Right atrium auricular region (tissue), 2 donors: ENCODE measurements around the gene DPAGT1. TPM values are rescaled to one million over a fixed set of nuclear protein-coding genes. Genes with fewer than 3 reads are reported as not detected.
"Not testable (repeated sequence)": the region's sequence is repeated elsewhere in the genome, so short reads cannot be mapped to it uniquely, and the experiment has no call there.

Source experiments
- DNase-seq: peaks from one replicate; pipeline ENCODE4 v3.0.0-alpha.2; 2019; ENCODE audit warnings: low spot score
- H3K27ac ChIP-seq, 2 donors: fragments of 200-600 bp; sonication (generic); 1 replicate in 1 of 2; 2 replicates in 1 of 2; pipeline ENCODE4 v1.5.1; 2016 to 2019
- H3K27me3 ChIP-seq, 2 donors: fragments of 200-600 bp; sonication (generic); one replicate each; pipeline versions ENCODE4 v1.5.1 to v1.6.0; 2017 to 2019
- H3K36me3 ChIP-seq: fragments of 200-600 bp; sonication (generic); one replicate; pipeline ENCODE4 v1.5.1; 2016
- H3K4me1 ChIP-seq, 2 donors: fragments of 200-600 bp; sonication (generic); one replicate each; pipeline versions ENCODE4 v1.5.1 to v1.6.0; 2017 to 2019
- H3K4me3 ChIP-seq, 2 donors: fragments of 200-600 bp; sonication (generic); 1 replicate in 1 of 2; 2 replicates in 1 of 2; pipeline ENCODE4 v1.5.1; 2017 to 2019; ENCODE audit warnings: mild to moderate bottlenecking in 1 of 2, moderate library complexity in 1 of 2
- H3K9me3 ChIP-seq, 2 donors: fragments of 200-600 bp; sonication (generic); one replicate each; pipeline ENCODE4 v1.5.1; 2019
- CTCF ChIP-seq, 2 donors: fragments of 200-600 bp; sonication (generic); IDR thresholded peaks; one replicate each; pipeline ENCODE4 v1.5.1; 2019; ENCODE audit warnings: antibody characterized with exemption in 2 of 2
- total RNA-seq, 2 donors: library from RNA; depleted of rRNA; stranded (reverse); fragments of >200 nt; gene quantifications; one replicate each; pipeline ENCODE4 v1.1.0, GENCODE V29; 2016

Gene DPAGT1
- total RNA-seq, 2 donors from 2014 or later: 15.8 to 18.6 TPM

- no peak for DNase-seq
- TF ChIP-seq CTCF (IDR thresholded peaks at IDR 0.05): no peak
Observed at GRCh38 chr11:119077839-119078238, 23.8 kb downstream of the DPAGT1 start.

GRCh38 chr11:119067371-119068222 is 34.1 kb downstream of the DPAGT1 start, which contains the start of gene VPS11:
TSS of gene VPS11 (plus strand) at chr11:119067818. CDS start at chr11:119067824, 6 bp downstream.
- Histone ChIP-seq H3K9me3 (no peaks in the 10 kb centered on the region), H3K4me1 (peaks cover 0 to 34% of the 10 kb centered on the region in 2 donors), H3K36me3 (peaks cover 27% of the 10 kb centered on the region), H3K4me3 (peak within 1 kb of the TSS; percentile 81 to 94), H3K27ac (peak within 1 kb of the TSS; percentile 86 to 95), H3K27me3 (no peaks in the 10 kb centered on the region)
- peak; percentile 98 for DNase-seq
- peak in 1 of 2 donors; percentile 23 for TF ChIP-seq CTCF (IDR thresholded peaks at IDR 0.05)

More at GRCh38 chr11:119077839-119078238, 23.8 kb downstream of the DPAGT1 start:
- no peak overlapping the region for H3K4me3 ChIP-seq
- no peaks in the 10 kb centered on the region for H3K27me3 ChIP-seq
- H3K4me1 ChIP-seq: no peaks in the 10 kb centered on the region
- H3K36me3 ChIP-seq: peaks cover 94% of the 10 kb centered on the region
- no peak overlapping the region for H3K27ac ChIP-seq
- no peaks in the 10 kb centered on the region for H3K9me3 ChIP-seq

GRCh38 chr11:119065369-119065768 is 36.3 kb downstream of the DPAGT1 start:
- H3K27me3 ChIP-seq: no peaks in the 10 kb centered on the region
- peaks cover 5% of the 10 kb centered on the region for H3K36me3 ChIP-seq
- H3K27ac ChIP-seq: no peak overlapping the region
- H3K4me3 ChIP-seq: no peak overlapping the region
- TF ChIP-seq CTCF (IDR thresholded peaks at IDR 0.05): peak in 1 of 2 donors; percentile 33
- peaks cover 0 to 35% of the 10 kb centered on the region in 2 donors for H3K4me1 ChIP-seq
- DNase-seq: no peak
- H3K9me3 ChIP-seq: no peaks in the 10 kb centered on the region

- no peaks in the 10 kb centered on the region for H3K9me3 ChIP-seq
- H3K27me3 ChIP-seq: no peaks in the 10 kb centered on the region
- peak; percentile 76 for DNase-seq
- peaks cover 0 to 29% of the 10 kb centered on the region in 2 donors for H3K4me1 ChIP-seq
- no peak for TF ChIP-seq CTCF (IDR thresholded peaks at IDR 0.05)
- H3K4me3 ChIP-seq: no peak overlapping the region
- H3K36me3 ChIP-seq: no peaks in the 10 kb centered on the region
- no peak overlapping the region for H3K27ac ChIP-seq
Observed at GRCh38 chr11:119062779-119063178, 38.9 kb downstream of the DPAGT1 start.

- Histone ChIP-seq H3K27me3 (no peaks in the 10 kb centered on the region), H3K4me3 (no peak overlapping the region), H3K27ac (no peak overlapping the region), H3K9me3 (no peaks in the 10 kb centered on the region), H3K4me1 (peaks cover 0 to 25% of the 10 kb centered on the region in 2 donors), H3K36me3 (no peaks in the 10 kb centered on the region)
- no peak for TF ChIP-seq CTCF (IDR thresholded peaks at IDR 0.05)
- no peak for DNase-seq
Observed at GRCh38 chr11:119061256-119061655, 40.4 kb downstream of the DPAGT1 start.

- H3K36me3 ChIP-seq: peaks cover 11% of the 10 kb centered on the region
- H3K27ac ChIP-seq, H3K4me3 ChIP-seq, H3K9me3 ChIP-seq, H3K27me3 ChIP-seq, DNase-seq: not testable (repeated sequence)
- H3K4me1 ChIP-seq: peaks cover 0 to 29% of the 10 kb centered on the region in 2 donors
Observed at GRCh38 chr11:119059128-119059527, 42.5 kb downstream of the DPAGT1 start.
